Dendritic cell treated with granulocyte-macrophage colony-stimulating factor and Interleukin-4, amounts not matched to agents 40 ng/mL and 50 ng/mL, for 4 days (primary cell): ENCODE measurements around the gene PANK4.

Experiments used
- H3K27ac Mint-ChIP-seq: one replicate; pipeline ENCODE4 v1.8.0; 2022; ENCODE audit warnings: mild to moderate bottlenecking, mixed read lengths
- H3K27me3 Mint-ChIP-seq: one replicate; pipeline ENCODE4 v1.8.0; 2022; ENCODE audit warnings: mild to moderate bottlenecking, mixed read lengths
- H3K36me3 Mint-ChIP-seq: one replicate; pipeline ENCODE4 v1.8.0; 2022; ENCODE audit warnings: low read depth, mixed read lengths
- H3K4me1 Mint-ChIP-seq: one replicate; pipeline ENCODE4 v1.8.0; 2022; ENCODE audit warnings: low read depth, mixed read lengths
- H3K4me3 Mint-ChIP-seq: one replicate; pipeline ENCODE4 v1.8.0; 2022; ENCODE audit warnings: mild to moderate bottlenecking, moderate library complexity, mixed read lengths
- H3K9me3 Mint-ChIP-seq: one replicate; pipeline ENCODE4 v1.8.0; 2022; ENCODE audit warnings: mixed read lengths
- intact Hi-C: fragments of 100-400 bp; cut with micrococcal nuclease; formaldehyde crosslinking; loops from one replicate; pipeline ENCODE4 v1.15.0; 2022

The PANK4 gene

GRCh38 chr1:2479186-2479585 is 47.2 kb downstream of the PANK4 start:
- Mint-ChIP-seq H3K4me3 (no peak overlapping the region), H3K4me1 (no peaks in the 10 kb centered on the region), H3K9me3 (no peaks in the 10 kb centered on the region), H3K36me3 (no peaks in the 10 kb centered on the region), H3K27me3 (no peaks in the 10 kb centered on the region), H3K27ac (no peak overlapping the region)
- intact Hi-C loops = no loop called here

GRCh38 chr1:2477791-2478499 is 48.5 kb downstream of the PANK4 start:
- no peak overlapping the region for H3K4me3 Mint-ChIP-seq
- H3K27ac Mint-ChIP-seq = no peak overlapping the region
- intact Hi-C loops = no loop called here
- H3K4me1 Mint-ChIP-seq = no peaks in the 10 kb centered on the region
- H3K36me3 Mint-ChIP-seq = no peaks in the 10 kb centered on the region
- H3K9me3 Mint-ChIP-seq = no peaks in the 10 kb centered on the region
- no peaks in the 10 kb centered on the region for H3K27me3 Mint-ChIP-seq

GRCh38 chr1:2477309-2477708 is 49.1 kb downstream of the PANK4 start:
- intact Hi-C loops = no loop called here
- H3K9me3 Mint-ChIP-seq = no peaks in the 10 kb centered on the region
- no peaks in the 10 kb centered on the region for H3K36me3 Mint-ChIP-seq
- no peaks in the 10 kb centered on the region for H3K27me3 Mint-ChIP-seq
- H3K4me1 Mint-ChIP-seq = no peaks in the 10 kb centered on the region
- no peak overlapping the region for H3K27ac Mint-ChIP-seq
- no peak overlapping the region for H3K4me3 Mint-ChIP-seq

- Mint-ChIP-seq H3K27ac (no peak within 1 kb of the TSS), H3K4me1 (no peaks in the 10 kb centered on the region), H3K27me3 (peaks cover under 1% of the 10 kb centered on the region), H3K36me3 (no peaks in the 10 kb centered on the region), H3K4me3 (no peak within 1 kb of the TSS), H3K9me3 (no peaks in the 10 kb centered on the region)
- intact Hi-C loops = no loop called here
Measured at GRCh38 chr1:2476061-2476999, 50.1 kb downstream of the PANK4 start, which contains the start of gene PLCH2. PLCH2 (plus strand) TSS chr1:2476289; CDS start chr1:2476589, 300 bp downstream.

- intact Hi-C loops = no loop called here
- Mint-ChIP-seq H3K27ac (no peak overlapping the region), H3K4me3 (no peak overlapping the region), H3K27me3 (peaks cover 4% of the 10 kb centered on the region), H3K4me1 (no peaks in the 10 kb centered on the region), H3K9me3 (no peaks in the 10 kb centered on the region), H3K36me3 (no peaks in the 10 kb centered on the region)
Measured at GRCh38 chr1:2475571-2475970, 50.8 kb downstream of the PANK4 start.

GRCh38 chr1:2474933-2475371 is 51.4 kb downstream of the PANK4 start:
- Mint-ChIP-seq H3K27ac (no peak overlapping the region), H3K4me1 (no peaks in the 10 kb centered on the region), H3K36me3 (no peaks in the 10 kb centered on the region), H3K9me3 (no peaks in the 10 kb centered on the region), H3K27me3 (peaks cover 7% of the 10 kb centered on the region), H3K4me3 (no peak overlapping the region)
- intact Hi-C loops = no loop called here

- H3K27ac Mint-ChIP-seq = no peak overlapping the region
- H3K36me3 Mint-ChIP-seq = no peaks in the 10 kb centered on the region
- H3K4me3 Mint-ChIP-seq = no peak overlapping the region
- no peaks in the 10 kb centered on the region for H3K9me3 Mint-ChIP-seq
- H3K27me3 Mint-ChIP-seq = peaks cover 7% of the 10 kb centered on the region
- no peaks in the 10 kb centered on the region for H3K4me1 Mint-ChIP-seq
- intact Hi-C loops = no loop called here
Measured at GRCh38 chr1:2474104-2474844, 52.1 kb downstream of the PANK4 start.

- Mint-ChIP-seq H3K9me3 (no peaks in the 10 kb centered on the region), H3K36me3 (no peaks in the 10 kb centered on the region), H3K27ac (no peak overlapping the region), H3K4me1 (no peaks in the 10 kb centered on the region), H3K4me3 (no peak overlapping the region), H3K27me3 (peaks cover 18% of the 10 kb centered on the region)
- intact Hi-C loops = no loop called here
Measured at GRCh38 chr1:2473198-2473597, 53.2 kb downstream of the PANK4 start.

GRCh38 chr1:2472561-2473177 is 53.7 kb downstream of the PANK4 start:
- Mint-ChIP-seq H3K4me3 (no peak overlapping the region), H3K9me3 (no peaks in the 10 kb centered on the region), H3K4me1 (no peaks in the 10 kb centered on the region), H3K36me3 (no peaks in the 10 kb centered on the region), H3K27me3 (peaks cover 21% of the 10 kb centered on the region), H3K27ac (no peak overlapping the region)
- intact Hi-C loops = no loop called here

- Mint-ChIP-seq H3K9me3 (no peaks in the 10 kb centered on the region), H3K36me3 (no peaks in the 10 kb centered on the region), H3K4me3 (no peak overlapping the region), H3K27me3 (peaks cover 21% of the 10 kb centered on the region), H3K4me1 (no peaks in the 10 kb centered on the region), H3K27ac (no peak overlapping the region)
- intact Hi-C loops = no loop called here
Measured at GRCh38 chr1:2472109-2472508, 54.3 kb downstream of the PANK4 start.

GRCh38 chr1:2471587-2472001 is 54.8 kb downstream of the PANK4 start:
- Mint-ChIP-seq H3K9me3 (no peaks in the 10 kb centered on the region), H3K27ac (no peak overlapping the region), H3K4me3 (no peak overlapping the region), H3K27me3 (peaks cover 23% of the 10 kb centered on the region), H3K4me1 (no peaks in the 10 kb centered on the region), H3K36me3 (no peaks in the 10 kb centered on the region)
- intact Hi-C loops = no loop called here

- no peak overlapping the region for H3K4me3 Mint-ChIP-seq
- no peaks in the 10 kb centered on the region for H3K4me1 Mint-ChIP-seq
- H3K27me3 Mint-ChIP-seq = peaks cover 26% of the 10 kb centered on the region
- intact Hi-C loops = no loop called here
- no peaks in the 10 kb centered on the region for H3K9me3 Mint-ChIP-seq
- H3K36me3 Mint-ChIP-seq = no peaks in the 10 kb centered on the region
- no peak overlapping the region for H3K27ac Mint-ChIP-seq
Measured at GRCh38 chr1:2471159-2471471, 55.3 kb downstream of the PANK4 start.

GRCh38 chr1:2470290-2471158 is 55.9 kb downstream of the PANK4 start:
- H3K27me3 Mint-ChIP-seq = peaks cover 26% of the 10 kb centered on the region
- intact Hi-C loops = no loop called here
- H3K4me1 Mint-ChIP-seq = no peaks in the 10 kb centered on the region
- H3K27ac Mint-ChIP-seq = no peak overlapping the region
- H3K4me3 Mint-ChIP-seq = no peak overlapping the region
- no peaks in the 10 kb centered on the region for H3K36me3 Mint-ChIP-seq
- no peaks in the 10 kb centered on the region for H3K9me3 Mint-ChIP-seq
